Stimulated activated naive B cell treated with anti-CD40 and anti-IgM and Interleukin-4, amounts not matched to agents 10 μg/mL and 1 μg/mL and 100 μg/mL, for 72 hours (primary cell): ENCODE measurements around the gene RGS12.

Source experiments
- ATAC-seq, 2 donors: fragments of 150-1000 bp; cut with Tn5 transposase; replicated peaks; 2 replicates each; pipeline ENCODE4 v1.10.0; 2021; ENCODE audit warnings: moderate library complexity in 1 of 2
- DNase-seq: peaks from one replicate; pipeline ENCODE4 v3.0.0; 2021
- H3K27ac Mint-ChIP-seq: one replicate; pipeline ENCODE4 v1.8.0; 2022; ENCODE audit warnings: mild to moderate bottlenecking, mixed read lengths
- H3K27me3 Mint-ChIP-seq, 2 donors: one replicate each; pipeline ENCODE4 v1.8.0; 2022; ENCODE audit warnings: mixed read lengths in 2 of 2
- H3K36me3 Mint-ChIP-seq, 2 donors: one replicate each; pipeline ENCODE4 v1.8.0; 2022; ENCODE audit warnings: mixed read lengths in 2 of 2, mild to moderate bottlenecking in 1 of 2
- H3K4me1 Mint-ChIP-seq, 2 donors: one replicate each; pipeline ENCODE4 v1.8.0; 2022; ENCODE audit warnings: mixed read lengths in 2 of 2, mild to moderate bottlenecking in 1 of 2
- H3K4me3 Mint-ChIP-seq, 2 donors: one replicate each; pipeline ENCODE4 v1.8.0; 2022; ENCODE audit warnings: mild to moderate bottlenecking in 2 of 2, mixed read lengths in 2 of 2, moderate library complexity in 1 of 2
- H3K9me3 Mint-ChIP-seq, 2 donors: one replicate each; pipeline ENCODE4 v1.8.0; 2022; ENCODE audit warnings: mixed read lengths in 2 of 2, mild to moderate bottlenecking in 1 of 2

The RGS12 gene

GRCh38 chr4:3292571-3293400 lies at the start of gene RGS12:
Gene RGS12, plus strand, starts transcription at chr4:3293021. Its CDS starts 23,150 bp downstream, at chr4:3316171.
- Mint-ChIP-seq H3K27me3 (peaks cover 19 to 37% of the 10 kb centered on the region in 2 donors), H3K36me3 (no peaks in the 10 kb centered on the region), H3K4me1 (peaks cover 11 to 19% of the 10 kb centered on the region in 2 donors), H3K9me3 (peaks cover 0 to 2% of the 10 kb centered on the region in 2 donors), H3K27ac (peak within 1 kb of the TSS; percentile 70), H3K4me3 (peak within 1 kb of the TSS; percentile 89 to 91)
- peak; percentile 78 for DNase-seq
- peak; percentile 89 to 90 for ATAC-seq

DNA sequence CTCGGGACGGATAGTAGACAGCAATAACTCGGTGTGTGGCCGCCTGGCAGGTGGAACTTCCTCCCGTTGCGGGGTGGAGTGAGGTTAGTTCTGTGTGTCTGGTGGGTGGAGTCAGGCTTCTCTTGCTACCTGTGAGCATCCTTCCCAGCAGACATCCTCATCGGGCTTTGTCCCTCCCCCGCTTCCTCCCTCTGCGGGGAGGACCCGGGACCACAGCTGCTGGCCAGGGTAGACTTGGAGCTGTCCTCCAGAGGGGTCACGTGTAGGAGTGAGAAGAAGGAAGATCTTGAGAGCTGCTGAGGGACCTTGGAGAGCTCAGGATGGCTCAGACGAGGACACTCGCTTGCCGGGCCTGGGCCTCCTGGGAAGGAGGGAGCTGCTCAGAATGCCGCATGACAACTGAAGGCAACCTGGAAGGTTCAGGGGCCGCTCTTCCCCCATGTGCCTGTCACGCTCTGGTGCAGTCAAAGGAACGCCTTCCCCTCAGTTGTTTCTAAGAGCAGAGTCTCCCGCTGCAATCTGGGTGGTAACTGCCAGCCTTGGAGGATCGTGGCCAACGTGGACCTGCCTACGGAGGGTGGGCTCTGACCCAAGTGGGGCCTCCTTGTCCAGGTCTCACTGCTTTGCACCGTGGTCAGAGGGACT lies 49.6 kb upstream of the RGS12 start:
- no peak overlapping the region for H3K4me3 Mint-ChIP-seq
- no peak for DNase-seq
- H3K27ac Mint-ChIP-seq, result peak overlapping the region; percentile 85
- peaks cover 20 to 48% of the 10 kb centered on the region in 2 donors for H3K36me3 Mint-ChIP-seq
- no peak for ATAC-seq
- H3K27me3 Mint-ChIP-seq, result no peaks in the 10 kb centered on the region
- H3K9me3 Mint-ChIP-seq, result no peaks in the 10 kb centered on the region
- peaks cover 4 to 10% of the 10 kb centered on the region in 2 donors for H3K4me1 Mint-ChIP-seq

GRCh38 chr4:3244002-3244401 lies 48.8 kb upstream of the RGS12 start:
- DNase-seq (no peak), ATAC-seq (peak; percentile 13 to 20)
- Mint-ChIP-seq H3K27me3 (no peaks in the 10 kb centered on the region), H3K4me1 (peaks cover 4 to 10% of the 10 kb centered on the region in 2 donors), H3K9me3 (no peaks in the 10 kb centered on the region), H3K27ac (peak overlapping the region; percentile 85), H3K4me3 (no peak overlapping the region), H3K36me3 (peaks cover 18 to 43% of the 10 kb centered on the region in 2 donors)

GRCh38 chr4:3244747-3245146 lies 48.1 kb upstream of the RGS12 start:
- no peaks in the 10 kb centered on the region for H3K27me3 Mint-ChIP-seq
- H3K27ac Mint-ChIP-seq, result peak overlapping the region; percentile 42
- no peaks in the 10 kb centered on the region for H3K9me3 Mint-ChIP-seq
- peaks cover 4 to 10% of the 10 kb centered on the region in 2 donors for H3K4me1 Mint-ChIP-seq
- no peak overlapping the region for H3K4me3 Mint-ChIP-seq
- ATAC-seq (no peak), DNase-seq (no peak)
- peaks cover 16 to 46% of the 10 kb centered on the region in 2 donors for H3K36me3 Mint-ChIP-seq

- no peak for DNase-seq
- ATAC-seq, result peak; percentile 8 to 15
- peaks cover 16 to 49% of the 10 kb centered on the region in 2 donors for H3K36me3 Mint-ChIP-seq
- H3K27ac Mint-ChIP-seq, result no peak overlapping the region
- peaks cover 4 to 13% of the 10 kb centered on the region in 2 donors for H3K4me1 Mint-ChIP-seq
- H3K9me3 Mint-ChIP-seq, result no peaks in the 10 kb centered on the region
- H3K4me3 Mint-ChIP-seq, result no peak overlapping the region
- H3K27me3 Mint-ChIP-seq, result no peaks in the 10 kb centered on the region
Observed at GRCh38 chr4:3245676-3246075, 47.1 kb upstream of the RGS12 start.

DNA sequence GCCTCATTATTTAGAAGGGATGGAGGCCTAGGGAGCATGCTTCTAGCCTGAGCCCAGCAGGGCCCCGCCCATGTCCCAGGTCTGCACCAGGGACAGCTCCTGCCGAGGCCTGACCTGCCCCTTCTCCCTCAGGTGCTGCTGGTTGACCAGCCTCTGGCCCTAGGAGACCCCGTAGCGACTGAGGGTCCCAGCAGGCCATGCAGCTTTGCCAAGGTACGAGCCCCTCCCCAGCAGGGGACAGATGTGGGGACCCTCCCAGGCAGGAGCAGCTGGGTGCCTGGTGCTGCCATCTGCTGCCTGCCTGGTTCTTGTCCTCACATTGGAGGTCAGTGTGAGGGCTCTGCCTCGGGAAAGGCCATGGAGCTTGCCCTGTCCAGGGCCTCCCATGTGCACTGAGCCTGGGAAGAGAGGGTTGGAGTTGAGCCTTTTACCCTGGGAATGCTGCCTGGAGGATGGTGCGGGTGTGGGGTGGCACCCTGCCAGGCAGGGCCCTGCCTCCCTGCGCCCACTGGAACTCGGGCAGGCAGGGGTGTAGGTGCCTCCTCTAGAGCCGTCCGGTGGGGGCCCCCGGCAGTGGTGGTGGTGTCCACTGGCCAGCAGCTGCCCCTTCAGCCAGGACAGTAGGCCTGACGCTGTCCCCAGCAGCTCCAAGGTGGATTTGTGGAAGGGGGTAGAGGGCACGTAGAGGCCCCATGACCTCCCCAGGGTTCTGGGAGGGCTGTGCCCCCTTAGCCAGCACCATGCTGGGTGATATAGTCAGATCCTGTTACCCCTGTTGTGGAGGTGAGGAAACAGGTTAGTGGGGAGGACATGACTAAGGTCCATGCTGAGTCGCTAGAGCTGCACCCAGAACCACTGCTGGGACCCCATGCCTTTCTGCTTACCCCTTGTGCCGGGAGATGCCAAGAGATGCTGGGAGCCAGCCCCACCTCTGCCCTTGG lies 46.1 kb upstream of the RGS12 start:
- Mint-ChIP-seq H3K9me3 (no peaks in the 10 kb centered on the region), H3K27me3 (no peaks in the 10 kb centered on the region), H3K27ac (no peak overlapping the region), H3K36me3 (peaks cover 13 to 41% of the 10 kb centered on the region in 2 donors), H3K4me1 (peaks cover 12 to 17% of the 10 kb centered on the region in 2 donors), H3K4me3 (no peak overlapping the region)
- DNase-seq (no peak), ATAC-seq (peak in 1 of 2 donors; percentile 23)

- Mint-ChIP-seq H3K27ac (no peak overlapping the region), H3K4me3 (no peak overlapping the region), H3K4me1 (peaks cover 12 to 16% of the 10 kb centered on the region in 2 donors), H3K27me3 (no peaks in the 10 kb centered on the region), H3K9me3 (no peaks in the 10 kb centered on the region), H3K36me3 (peaks cover 13 to 36% of the 10 kb centered on the region in 2 donors)
- no peak for DNase-seq
- ATAC-seq, result no peak
Observed at GRCh38 chr4:3247399-3248177, 45.2 kb upstream of the RGS12 start.

DNA sequence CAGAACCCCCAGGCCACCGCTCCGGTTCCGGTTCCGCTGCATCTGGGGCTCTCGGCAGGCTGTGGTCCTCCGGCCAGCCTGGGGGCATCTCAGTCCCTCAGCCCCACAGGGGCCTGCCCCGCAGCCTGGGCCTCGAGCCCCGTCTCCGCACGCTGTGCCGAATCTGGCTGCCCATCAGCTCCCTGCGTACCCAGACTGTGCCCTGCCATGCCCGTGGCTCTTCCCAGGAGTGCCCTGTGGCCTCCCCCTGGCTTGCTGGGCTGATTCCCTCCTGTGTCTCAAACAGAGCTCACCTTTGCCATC lies 44.7 kb upstream of the RGS12 start:
- no peak for ATAC-seq
- Mint-ChIP-seq H3K4me1 (peaks cover 12 to 13% of the 10 kb centered on the region in 2 donors), H3K9me3 (no peaks in the 10 kb centered on the region), H3K36me3 (peaks cover 15 to 32% of the 10 kb centered on the region in 2 donors), H3K27ac (no peak overlapping the region), H3K4me3 (no peak overlapping the region), H3K27me3 (no peaks in the 10 kb centered on the region)
- no peak for DNase-seq

GRCh38 chr4:3248811-3249661 lies 43.8 kb upstream of the RGS12 start, which contains the start of gene MSANTD1:
Gene MSANTD1, plus strand, starts transcription at chr4:3249159. Its CDS starts 64 bp downstream, at chr4:3249223.
- DNase-seq (no peak), ATAC-seq (no peak)
- H3K9me3 Mint-ChIP-seq, result no peaks in the 10 kb centered on the region
- H3K27me3 Mint-ChIP-seq, result no peaks in the 10 kb centered on the region
- H3K4me1 Mint-ChIP-seq, result peaks cover 10 to 12% of the 10 kb centered on the region in 2 donors
- no peak within 1 kb of the TSS for H3K27ac Mint-ChIP-seq
- no peak within 1 kb of the TSS for H3K4me3 Mint-ChIP-seq
- peaks cover 23 to 36% of the 10 kb centered on the region in 2 donors for H3K36me3 Mint-ChIP-seq

- H3K27me3 Mint-ChIP-seq, result no peaks in the 10 kb centered on the region
- ATAC-seq, result no peak
- no peak overlapping the region for H3K4me3 Mint-ChIP-seq
- peaks cover 23 to 34% of the 10 kb centered on the region in 2 donors for H3K36me3 Mint-ChIP-seq
- H3K27ac Mint-ChIP-seq, result peak overlapping the region; percentile 14
- DNase-seq, result no peak
- peaks cover 10 to 11% of the 10 kb centered on the region in 2 donors for H3K4me1 Mint-ChIP-seq
- no peaks in the 10 kb centered on the region for H3K9me3 Mint-ChIP-seq
Observed at GRCh38 chr4:3249711-3250437, 42.9 kb upstream of the RGS12 start.

DNA sequence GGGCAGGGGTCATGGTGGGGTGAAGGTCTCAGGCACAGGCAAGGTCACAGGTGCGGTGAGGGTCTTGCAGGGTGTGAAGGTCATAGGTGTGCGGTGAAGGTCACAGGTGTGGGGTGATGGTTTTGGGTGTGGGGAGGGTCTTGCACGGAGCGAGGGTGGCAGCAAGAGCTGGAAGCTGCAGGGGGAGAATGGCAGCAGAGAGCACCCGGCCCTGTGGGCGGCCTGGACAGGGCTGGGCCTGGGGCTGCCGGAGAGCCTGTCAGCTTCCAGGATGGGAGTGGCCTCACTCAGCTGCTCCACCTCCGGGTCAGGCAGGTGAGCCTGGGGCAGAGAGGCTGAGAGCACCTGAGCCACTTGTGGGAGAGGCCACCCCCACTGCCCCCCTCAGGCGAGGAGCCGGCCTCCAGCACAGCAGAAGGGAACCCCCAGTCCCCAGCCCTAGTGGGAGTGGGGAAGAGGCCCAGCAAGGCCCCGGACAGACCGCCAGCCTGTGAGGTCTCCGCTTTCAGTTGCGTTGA lies 42.3 kb upstream of the RGS12 start:
- no peak for DNase-seq
- Mint-ChIP-seq H3K27ac (peak overlapping the region; percentile 14), H3K9me3 (no peaks in the 10 kb centered on the region), H3K4me3 (no peak overlapping the region), H3K27me3 (no peaks in the 10 kb centered on the region), H3K4me1 (peaks cover 7 to 10% of the 10 kb centered on the region in 2 donors), H3K36me3 (peaks cover 21 to 36% of the 10 kb centered on the region in 2 donors)
- ATAC-seq, result no peak
